Vagina (tissue), 2 donors: ENCODE data around the gene PADI3.

Source experiments
- CTCF ChIP-seq, 3 experiments: fragments of 450-650 bp in 2 of 3; fragments of 200-600 bp in 1 of 3; sonication (generic) in 1 of 3; IDR thresholded peaks; one replicate each; pipeline ENCODE4 v1.5.1; 2017 to 2019; ENCODE audit warnings: antibody characterized with exemption in 3 of 3, mild to moderate bottlenecking in 2 of 3, moderate library complexity in 2 of 3
- POLR2A ChIP-seq, 2 donors: fragments of 450-650 bp; IDR thresholded peaks; one replicate each; pipeline ENCODE4 v1.6.1; 2017; ENCODE audit warnings: antibody characterized with exemption in 2 of 2, mild to moderate bottlenecking in 2 of 2, moderate library complexity in 2 of 2
- POLR2AphosphoS5 ChIP-seq, 2 donors: sonication (generic); formaldehyde crosslinking; IDR thresholded peaks; one replicate each; pipeline ENCODE4 v1.9.0; 2017; ENCODE audit warnings: antibody characterized with exemption in 2 of 2, mild to moderate bottlenecking in 2 of 2, low read depth in 1 of 2; ENCODE audit not compliant: insufficient read depth in 1 of 2

- TF ChIP-seq CTCF (IDR thresholded peaks at IDR 0.05) (no peak), POLR2A (IDR thresholded peaks at IDR 0.05) (no peak), POLR2AphosphoS5 (IDR thresholded peaks at IDR 0.05; ENCODE audit: insufficient read depth in 1 of 2, low read depth in 1 of 2) (no peak)
Measured at GRCh38 chr1:17301767-17302166, 52.9 kb downstream of the PADI3 start.
